Neuronal stem cell (in vitro differentiated cells): ENCODE data around the gene WDR88.
"Not testable (repeated sequence)": the region's sequence is repeated elsewhere in the genome, so short reads cannot be mapped to it uniquely, and the experiment has no call there.

ENCODE experiments used
- DNase-seq: peaks from one replicate; pipeline ENCODE4 v3.0.0-alpha.2; 2013; ENCODE audit warnings: low spot score
- H2AFZ ChIP-seq: one replicate; pipeline ENCODE4 v1.6.1; 2013; ENCODE audit warnings: mild to moderate bottlenecking, low read length, inconsistent platforms
- H2AK5ac ChIP-seq: 2 replicates; pipeline ENCODE4 v1.6.1; 2013; ENCODE audit warnings: low read depth, mild to moderate bottlenecking, inconsistent platforms, low read length, moderate library complexity, mixed read lengths
- H2BK120ac ChIP-seq: 2 replicates; pipeline ENCODE4 v1.6.1; 2013; ENCODE audit warnings: low read depth, mild to moderate bottlenecking, inconsistent platforms, low read length, moderate library complexity, mixed read lengths
- H2BK12ac ChIP-seq: one replicate; pipeline ENCODE4 v1.6.1; 2013; ENCODE audit warnings: low read length, inconsistent platforms
- H2BK15ac ChIP-seq: 2 replicates; pipeline ENCODE4 v1.6.1; 2013; ENCODE audit warnings: mild to moderate bottlenecking, low read length, inconsistent platforms, mixed read lengths
- H2BK5ac ChIP-seq: one replicate; pipeline ENCODE4 v1.6.1; 2013; ENCODE audit warnings: inconsistent platforms, mild to moderate bottlenecking, low read length, moderate library complexity
- H3K14ac ChIP-seq: one replicate; pipeline ENCODE4 v1.6.1; 2013; ENCODE audit warnings: low read length, inconsistent platforms
- H3K18ac ChIP-seq: 2 replicates; pipeline ENCODE4 v1.6.1; 2013; ENCODE audit warnings: low read length, inconsistent platforms
- H3K23ac ChIP-seq: 2 replicates; pipeline ENCODE4 v1.6.1; 2013; ENCODE audit warnings: low read depth, mild to moderate bottlenecking, mixed read lengths, low read length, inconsistent platforms; ENCODE audit not compliant: poor library complexity
- H3K27ac ChIP-seq: replicated peaks from 3 replicates; pipeline ENCODE4 v1.5.1; 2013; ENCODE audit warnings: low read length, inconsistent platforms
- H3K27me3 ChIP-seq, 3 experiments: 2 replicates each; pipeline ENCODE4 v1.6.1; 2013; ENCODE audit warnings: low read length in 3 of 3, mild to moderate bottlenecking in 2 of 3, inconsistent platforms in 1 of 3, low read depth in 1 of 3, mixed read lengths in 1 of 3, moderate library complexity in 1 of 3; ENCODE audit not compliant: control insufficient read depth in 3 of 3, insufficient read depth in 3 of 3
- H3K36me3 ChIP-seq, 2 donors: replicated peaks in 1 of 2; 2 replicates each; pipeline ENCODE4 v1.6.1; 2013; ENCODE audit warnings: low read length in 2 of 2; ENCODE audit not compliant: control insufficient read depth in 2 of 2, insufficient read depth in 2 of 2
- H3K4ac ChIP-seq: 2 replicates; pipeline ENCODE4 v1.6.1; 2013; ENCODE audit warnings: inconsistent platforms, mild to moderate bottlenecking, low read length, moderate library complexity
- H3K4me1 ChIP-seq, 2 donors: 1 replicate in 1 of 2; 2 replicates in 1 of 2; pipeline ENCODE4 v1.6.1; 2013; ENCODE audit warnings: low read length in 2 of 2, low read depth in 1 of 2; ENCODE audit not compliant: control insufficient read depth in 2 of 2, insufficient read depth in 1 of 2
- H3K4me2 ChIP-seq: one replicate; pipeline ENCODE4 v1.6.1; 2013; ENCODE audit warnings: mild to moderate bottlenecking, low read length, inconsistent platforms; ENCODE audit not compliant: insufficient read depth, poor library complexity, severe bottlenecking
- H3K4me3 ChIP-seq, 2 donors: 2 replicates each; pipeline ENCODE4 v1.5.1; 2013; ENCODE audit warnings: low read length in 2 of 2, mild to moderate bottlenecking in 2 of 2, inconsistent platforms in 1 of 2, moderate library complexity in 1 of 2
- H3K79me1 ChIP-seq: one replicate; pipeline ENCODE4 v1.6.1; 2013; ENCODE audit warnings: low read depth, mild to moderate bottlenecking, inconsistent platforms, low read length, moderate library complexity
- H3K9ac ChIP-seq: one replicate; pipeline ENCODE4 v1.6.1; 2013; ENCODE audit warnings: mild to moderate bottlenecking, low read depth, low read length, inconsistent platforms; ENCODE audit not compliant: poor library complexity
- H3K9me3 ChIP-seq, 2 donors: replicated peaks in 1 of 2; 2 replicates each; pipeline versions ENCODE3 to v1.6.1; 2013; ENCODE audit warnings: low read length in 2 of 2, mild to moderate bottlenecking in 2 of 2, inconsistent platforms in 1 of 2, low read depth in 1 of 2, mixed read lengths in 1 of 2, moderate library complexity in 1 of 2; ENCODE audit not compliant: control insufficient read depth in 2 of 2, insufficient read depth in 1 of 2
- H4K8ac ChIP-seq: one replicate; pipeline ENCODE4 v1.6.1; 2013; ENCODE audit warnings: low read depth, mild to moderate bottlenecking, inconsistent platforms, low read length, moderate library complexity
- H4K91ac ChIP-seq: one replicate; pipeline ENCODE4 v1.6.1; 2013; ENCODE audit warnings: low read length, low read depth, mild to moderate bottlenecking, inconsistent platforms; ENCODE audit not compliant: poor library complexity
- WGBS, 2 donors: extraction: QIAGEN DNeasy Blood & Tissue Kit; methylation state at CpG; one replicate each; pipeline ENCODE4 v1.1.7; 2013; ENCODE audit warnings: missing lambda C conversion rate in 2 of 2, mixed read lengths in 1 of 2; ENCODE audit not compliant: insufficient read length in 2 of 2, insufficient replicate concordance in 1 of 2; ENCODE audit errors: extremely low coverage in 2 of 2; 5-methylcytosine and 5-hydroxymethylcytosine counted together

Gene WDR88

DNA sequence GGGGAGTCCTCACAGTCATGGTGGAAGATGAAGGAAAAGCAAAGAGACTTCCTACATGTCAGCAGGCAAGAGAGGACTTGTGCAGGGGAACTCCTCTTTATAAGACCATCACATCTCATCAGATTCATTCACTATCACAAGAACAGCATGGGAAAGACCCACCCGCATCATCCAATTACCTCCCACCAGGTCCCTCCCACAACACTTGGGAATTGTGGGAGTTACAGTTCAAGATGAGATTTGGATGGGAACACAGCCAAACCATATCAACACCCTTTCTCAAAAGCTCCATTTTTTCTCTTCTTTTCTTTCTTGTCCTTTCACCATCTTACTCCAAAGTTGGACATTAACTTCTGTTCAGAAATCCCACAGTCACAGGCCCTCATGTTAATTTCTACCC, 57.5 kb downstream of the WDR88 start:
- Histone ChIP-seq H3K4me1 (peaks cover 0 to 4% of the 10 kb centered on the region in 2 donors), H3K18ac (no peak overlapping the region), H3K4ac (no peak overlapping the region), H4K91ac (no peak overlapping the region), H3K23ac (no peak overlapping the region), H2BK5ac (no peak overlapping the region), H2BK15ac (no peak overlapping the region), H3K14ac (no peak overlapping the region), H4K8ac (no peak overlapping the region), H3K27ac (no peak overlapping the region), H3K9me3 (no peaks in the 10 kb centered on the region), H3K27me3 (peaks cover 0 to 3% (median 0%) of the 10 kb centered on the region in 3 experiments), H2AK5ac (no peak overlapping the region), H3K9ac (no peak overlapping the region), H2BK12ac (no peak overlapping the region), H3K4me2 (no peak overlapping the region), H2BK120ac (no peak overlapping the region), H3K4me3 (no peak overlapping the region), H3K79me1 (no peaks in the 10 kb centered on the region), H3K36me3 (no peaks in the 10 kb centered on the region), H2AFZ (no peak overlapping the region)
- no CpG with 5 or more reads among the region's 1 CpG for WGBS, 2 donors
- no peak for DNase-seq

DNA sequence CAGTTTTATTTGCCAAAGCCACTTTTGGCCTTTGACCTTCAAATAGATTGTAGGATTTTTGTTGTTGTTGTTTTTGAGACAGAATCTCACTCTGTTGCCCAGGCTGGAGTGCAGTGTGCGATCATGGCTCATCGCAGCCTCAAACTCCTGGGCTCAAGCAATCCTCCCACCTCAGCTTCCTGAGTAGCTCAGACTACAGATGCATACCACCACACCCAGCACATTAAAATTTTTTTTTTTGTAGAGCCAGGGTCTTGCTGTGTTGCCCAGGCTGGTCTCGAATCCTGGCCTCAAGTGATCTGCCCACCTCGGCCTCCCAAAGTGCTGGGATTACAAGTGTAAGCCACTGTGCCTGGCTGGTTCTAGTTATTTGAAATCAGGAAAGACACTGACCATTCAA, 59.2 kb downstream of the WDR88 start:
- H3K9ac ChIP-seq, H3K4me3 ChIP-seq, H3K27me3 ChIP-seq, H2BK120ac ChIP-seq, H4K91ac ChIP-seq, H2AK5ac ChIP-seq, H2BK12ac ChIP-seq, H3K4ac ChIP-seq, H3K36me3 ChIP-seq, H3K4me2 ChIP-seq, H3K9me3 ChIP-seq, H3K27ac ChIP-seq, H3K4me1 ChIP-seq, DNase-seq, H4K8ac ChIP-seq, H2BK5ac ChIP-seq, H3K23ac ChIP-seq, H3K14ac ChIP-seq, H2BK15ac ChIP-seq, H2AFZ ChIP-seq, H3K18ac ChIP-seq, H3K79me1 ChIP-seq: not testable (repeated sequence)
- no CpG with 5 or more reads among the region's 4 CpGs for WGBS, 2 donors

DNA sequence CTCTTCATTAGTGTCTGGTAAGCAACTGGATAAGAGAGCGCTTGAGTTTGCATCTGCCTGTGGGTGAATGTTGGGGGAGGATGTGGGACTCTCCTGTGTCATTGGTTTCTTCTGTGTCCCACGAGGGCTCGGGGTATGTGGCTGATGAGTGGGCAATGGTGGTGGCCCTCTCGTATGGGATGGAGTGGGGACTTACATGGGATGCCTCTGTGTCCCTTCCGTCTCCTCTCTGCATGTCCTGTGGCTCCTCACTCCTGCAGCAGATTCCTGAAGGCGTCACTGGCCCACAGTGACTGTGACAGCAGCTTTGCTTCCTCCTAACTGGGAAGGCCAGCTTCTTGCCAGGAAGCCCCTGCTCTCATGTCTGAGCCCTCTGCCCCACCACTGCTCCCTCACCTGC, 59.6 kb downstream of the WDR88 start:
- Histone ChIP-seq H2AK5ac (no peak overlapping the region), H4K91ac (no peak overlapping the region), H3K4ac (no peak overlapping the region), H2AFZ (no peak overlapping the region), H2BK120ac (no peak overlapping the region), H3K36me3 (peaks cover 0 to 6% of the 10 kb centered on the region in 2 donors), H2BK5ac (no peak overlapping the region), H3K9me3 (no peaks in the 10 kb centered on the region), H4K8ac (no peak overlapping the region), H2BK15ac (no peak overlapping the region), H3K27ac (no peak overlapping the region), H3K14ac (no peak overlapping the region), H3K4me1 (peaks cover 3 to 8% of the 10 kb centered on the region in 2 donors), H3K23ac (no peak overlapping the region), H3K79me1 (peaks cover 3% of the 10 kb centered on the region), H2BK12ac (no peak overlapping the region), H3K4me3 (no peak overlapping the region), H3K27me3 (peaks cover 0 to 3% (median 0%) of the 10 kb centered on the region in 3 experiments), H3K4me2 (no peak overlapping the region), H3K9ac (no peak overlapping the region), H3K18ac (no peak overlapping the region)
- no peak for DNase-seq
- WGBS, 2 donors, result no CpG with 5 or more reads among the region's 6 CpGs

DNA sequence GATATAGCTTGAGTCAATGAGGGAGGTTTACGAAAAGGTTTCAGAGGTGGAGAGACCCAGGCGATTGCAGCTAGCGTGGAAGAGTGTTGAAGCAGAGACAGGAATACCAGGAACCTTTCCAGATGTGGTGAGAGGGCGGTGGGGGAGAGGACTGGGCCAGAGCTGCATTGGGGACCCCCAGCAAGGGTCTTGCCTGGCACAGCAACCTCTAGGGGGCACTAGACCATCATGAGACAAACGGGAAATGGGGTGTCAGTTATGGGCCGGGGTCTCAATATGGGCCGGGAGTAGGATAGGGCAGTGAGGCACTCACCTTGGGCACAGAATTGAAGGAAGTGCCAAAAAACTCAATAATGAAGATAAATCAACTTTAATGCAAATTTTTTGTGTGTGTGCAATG, 60.1 kb downstream of the WDR88 start:
- H3K4ac ChIP-seq, result no peak overlapping the region
- H2BK120ac ChIP-seq, result no peak overlapping the region
- no peaks in the 10 kb centered on the region for H3K9me3 ChIP-seq
- H2BK12ac ChIP-seq, result no peak overlapping the region
- H3K9ac ChIP-seq, result no peak overlapping the region
- no peak overlapping the region for H2AK5ac ChIP-seq
- no peak overlapping the region for H3K14ac ChIP-seq
- no peak overlapping the region for H3K27ac ChIP-seq
- H4K8ac ChIP-seq, result no peak overlapping the region
- no peak overlapping the region for H3K4me2 ChIP-seq
- no peak overlapping the region for H4K91ac ChIP-seq
- H3K27me3 ChIP-seq, result peaks cover 0 to 3% (median 0%) of the 10 kb centered on the region in 3 experiments
- H3K23ac ChIP-seq, result no peak overlapping the region
- WGBS, 2 donors, result no CpG with 5 or more reads among the region's 7 CpGs
- DNase-seq, result no peak
- no peak overlapping the region for H2AFZ ChIP-seq
- peaks cover 0 to 11% of the 10 kb centered on the region in 2 donors for H3K36me3 ChIP-seq
- H3K18ac ChIP-seq, result no peak overlapping the region
- H3K79me1 ChIP-seq, result peaks cover 3% of the 10 kb centered on the region
- H2BK5ac ChIP-seq, result no peak overlapping the region
- no peak overlapping the region for H3K4me3 ChIP-seq
- peaks cover 3 to 8% of the 10 kb centered on the region in 2 donors for H3K4me1 ChIP-seq
- no peak overlapping the region for H2BK15ac ChIP-seq
